Fibroblast of lung (primary cell): ENCODE data around the gene HMX1. TPM values are rescaled to one million over a fixed set of nuclear protein-coding genes. Genes with fewer than 3 reads are reported as not detected.

Experiments
- DNase-seq, 2 donors: peaks; one replicate each; pipeline versions ENCODE4 v3.0.0 to v3.0.0-alpha.2; 2010; ENCODE audit warnings: low read depth in 2 of 2
- H2AFZ ChIP-seq: 2 replicates; pipeline ENCODE4 v1.5.1; 2012; ENCODE audit warnings: low read length, control low read depth, inconsistent platforms
- H3K27ac ChIP-seq: 2 replicates; pipeline ENCODE4 v1.5.1; 2011; ENCODE audit warnings: low read length, control low read depth; ENCODE audit not compliant: insufficient read depth
- H3K27me3 ChIP-seq: 2 replicates; pipeline ENCODE4 v1.5.1; 2011; ENCODE audit warnings: mild to moderate bottlenecking, low read length; ENCODE audit not compliant: control insufficient read depth, insufficient read depth
- H3K36me3 ChIP-seq: 2 replicates; pipeline ENCODE4 v1.5.1; 2011; ENCODE audit warnings: low read length; ENCODE audit not compliant: control insufficient read depth, insufficient read depth
- H3K4me1 ChIP-seq: 2 replicates; pipeline ENCODE4 v1.5.1; 2011; ENCODE audit warnings: low read length; ENCODE audit not compliant: control insufficient read depth, insufficient read depth; ENCODE audit errors: extremely low read depth
- H3K4me2 ChIP-seq: 2 replicates; pipeline ENCODE4 v1.5.1; 2011; ENCODE audit warnings: low read length, control low read depth; ENCODE audit not compliant: insufficient read depth; ENCODE audit errors: extremely low read depth
- H3K4me3 ChIP-seq, 4 experiments: fragments of 200-600 bp in 1 of 4; sonication (generic) in 1 of 4; replicated peaks in 1 of 4; 2 replicates each; pipeline ENCODE4 v1.5.1; 2011 to 2016; ENCODE audit warnings: low read length in 4 of 4, low read depth in 3 of 4, mild to moderate bottlenecking in 3 of 4, control low read depth in 2 of 4, inconsistent platforms in 1 of 4, mixed read lengths in 1 of 4; ENCODE audit not compliant: insufficient read depth in 1 of 4; ENCODE audit errors: control extremely low read depth in 1 of 4
- H3K79me2 ChIP-seq: 2 replicates; pipeline ENCODE4 v1.5.1; 2012; ENCODE audit warnings: mild to moderate bottlenecking, low read length, inconsistent platforms; ENCODE audit not compliant: control insufficient read depth, insufficient read depth
- H3K9ac ChIP-seq: 2 replicates; pipeline ENCODE4 v1.5.1; 2011; ENCODE audit warnings: mild to moderate bottlenecking, low read length, control low read depth; ENCODE audit not compliant: insufficient read depth
- H3K9me3 ChIP-seq: 2 replicates; pipeline ENCODE4 v1.5.1; 2012; ENCODE audit warnings: low read depth, low read length; ENCODE audit not compliant: control insufficient read depth, insufficient read depth
- H4K20me1 ChIP-seq: 2 replicates; pipeline ENCODE4 v1.5.1; 2011; ENCODE audit warnings: low read length; ENCODE audit not compliant: control insufficient read depth, insufficient read depth; ENCODE audit errors: extremely low read depth
- EZH2 ChIP-seq: IDR thresholded peaks from 2 replicates; pipeline ENCODE4 v1.5.1; 2012; ENCODE audit warnings: low read length, control low read depth, mild to moderate bottlenecking; ENCODE audit errors: missing control alignments
- polyA plus RNA-seq, 2 donors: library from polyadenylated mRNA; depleted of rRNA in 1 of 2; stranded (reverse) in 1 of 2; unstranded in 1 of 2; fragments of >200 nt; gene quantifications; 2 replicates each; pipeline ENCODE4 v1.2.1, GENCODE V29; 2011 to 2012; ENCODE audit warnings: missing spikeins in 1 of 2
- total RNA-seq: library from RNA; depleted of rRNA; stranded (reverse); fragments of >200 nt; gene quantifications from 2 replicates; pipeline ENCODE4 v1.2.1, GENCODE V29; 2014
- TF ChIP-seq, protein P1 (sequence below), 2 donors: IDR thresholded peaks in 1 of 2; conservative IDR thresholded peaks in 1 of 2; 1 replicate in 1 of 2; 2 replicates in 1 of 2; pipeline ENCODE4 v1.5.1; 2011 to 2012; ENCODE audit warnings: low read length in 2 of 2, control low read depth in 1 of 2, inconsistent platforms in 1 of 2, low read depth in 1 of 2, mild to moderate bottlenecking in 1 of 2

The HMX1 gene
- total and polyA plus RNA-seq, 2 donors (not counting 1 experiment from before 2014, with no cell fraction given) = not detected

DNA sequence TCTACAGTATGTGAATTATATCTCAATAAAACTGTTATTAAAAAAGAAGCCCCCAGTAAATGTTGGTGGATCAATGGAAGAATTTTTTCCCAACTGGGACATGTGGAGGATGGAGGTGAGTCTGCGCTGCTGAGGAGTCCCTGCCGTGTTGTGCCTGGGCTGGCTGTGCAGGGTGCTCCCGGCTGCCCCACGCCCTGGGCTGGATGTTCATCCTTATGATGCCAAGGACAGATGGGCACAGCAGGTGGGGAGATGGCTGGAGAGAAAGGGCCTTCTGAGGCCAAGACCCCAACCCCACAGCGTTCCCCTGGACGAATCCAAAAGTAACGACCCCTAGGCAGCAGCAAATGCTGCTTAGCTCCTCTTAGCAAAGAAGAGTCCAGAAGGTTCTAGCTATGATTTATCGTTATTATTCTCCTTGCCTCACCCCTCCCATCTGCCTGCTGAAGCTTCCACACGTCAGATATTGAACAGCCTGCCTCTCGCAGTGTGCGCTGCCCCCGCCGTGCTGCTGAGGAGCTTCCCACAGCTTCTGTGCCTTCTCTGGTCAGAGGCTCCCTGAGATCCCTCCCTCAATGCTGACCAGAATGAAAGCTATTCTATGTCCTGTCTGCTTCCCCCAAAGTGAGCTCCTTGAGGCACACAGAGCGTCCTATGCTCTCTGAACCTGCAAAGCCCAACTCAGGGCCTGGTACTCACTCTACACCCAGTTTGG lies 26.5 kb downstream of the HMX1 start:
- TF ChIP-seq EZH2 = no peak
- TF ChIP-seq, protein P1, sequence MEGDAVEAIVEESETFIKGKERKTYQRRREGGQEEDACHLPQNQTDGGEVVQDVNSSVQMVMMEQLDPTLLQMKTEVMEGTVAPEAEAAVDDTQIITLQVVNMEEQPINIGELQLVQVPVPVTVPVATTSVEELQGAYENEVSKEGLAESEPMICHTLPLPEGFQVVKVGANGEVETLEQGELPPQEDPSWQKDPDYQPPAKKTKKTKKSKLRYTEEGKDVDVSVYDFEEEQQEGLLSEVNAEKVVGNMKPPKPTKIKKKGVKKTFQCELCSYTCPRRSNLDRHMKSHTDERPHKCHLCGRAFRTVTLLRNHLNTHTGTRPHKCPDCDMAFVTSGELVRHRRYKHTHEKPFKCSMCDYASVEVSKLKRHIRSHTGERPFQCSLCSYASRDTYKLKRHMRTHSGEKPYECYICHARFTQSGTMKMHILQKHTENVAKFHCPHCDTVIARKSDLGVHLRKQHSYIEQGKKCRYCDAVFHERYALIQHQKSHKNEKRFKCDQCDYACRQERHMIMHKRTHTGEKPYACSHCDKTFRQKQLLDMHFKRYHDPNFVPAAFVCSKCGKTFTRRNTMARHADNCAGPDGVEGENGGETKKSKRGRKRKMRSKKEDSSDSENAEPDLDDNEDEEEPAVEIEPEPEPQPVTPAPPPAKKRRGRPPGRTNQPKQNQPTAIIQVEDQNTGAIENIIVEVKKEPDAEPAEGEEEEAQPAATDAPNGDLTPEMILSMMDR (conservative IDR thresholded peaks at IDR 0.05 in 1 of 2, IDR thresholded peaks at IDR 0.05 in 1 of 2; ENCODE audit: low read depth in 1 of 2, low read length in 2 of 2) = no peak
- Histone ChIP-seq H3K4me2 (no peak overlapping the region), H3K4me1 (no peaks in the 10 kb centered on the region), H3K27me3 (no peaks in the 10 kb centered on the region), H2AFZ (no peak overlapping the region), H3K36me3 (no peaks in the 10 kb centered on the region), H3K79me2 (no peaks in the 10 kb centered on the region), H3K27ac (no peak overlapping the region), H4K20me1 (no peaks in the 10 kb centered on the region), H3K9me3 (no peaks in the 10 kb centered on the region), H3K4me3 (no peak overlapping the region), H3K9ac (no peak overlapping the region)
- DNase-seq = no peak

DNA sequence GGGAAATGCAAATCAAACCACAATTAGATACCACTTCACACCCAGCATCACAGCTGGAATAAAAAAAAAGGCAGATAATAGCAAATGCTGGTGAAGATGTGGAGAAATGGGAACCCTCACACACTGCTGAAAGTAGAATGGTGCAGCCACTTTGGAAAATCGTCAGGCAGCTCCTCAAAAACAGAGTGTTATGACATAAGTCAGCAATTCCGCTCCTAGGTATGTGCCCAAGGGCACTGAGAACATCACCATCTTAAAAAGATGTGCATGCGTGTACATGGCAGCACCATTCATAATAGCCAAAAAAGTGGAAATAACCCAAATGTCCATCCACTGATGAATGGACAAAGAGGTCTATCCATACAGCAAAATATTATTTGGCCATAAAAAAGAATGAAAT lies 28.0 kb downstream of the HMX1 start:
- TF ChIP-seq EZH2 = no peak
- TF ChIP-seq, protein P1 (conservative IDR thresholded peaks at IDR 0.05 in 1 of 2, IDR thresholded peaks at IDR 0.05 in 1 of 2; ENCODE audit: low read depth in 1 of 2, low read length in 2 of 2) = no peak
- Histone ChIP-seq H3K79me2 (no peaks in the 10 kb centered on the region), H3K4me3 (no peak overlapping the region), H2AFZ (no peak overlapping the region), H3K36me3 (no peaks in the 10 kb centered on the region), H3K27ac (no peak overlapping the region), H3K4me1 (no peaks in the 10 kb centered on the region), H4K20me1 (no peaks in the 10 kb centered on the region), H3K27me3 (no peaks in the 10 kb centered on the region), H3K9me3 (no peaks in the 10 kb centered on the region), H3K4me2 (no peak overlapping the region), H3K9ac (no peak overlapping the region)
- no peak for DNase-seq

DNA sequence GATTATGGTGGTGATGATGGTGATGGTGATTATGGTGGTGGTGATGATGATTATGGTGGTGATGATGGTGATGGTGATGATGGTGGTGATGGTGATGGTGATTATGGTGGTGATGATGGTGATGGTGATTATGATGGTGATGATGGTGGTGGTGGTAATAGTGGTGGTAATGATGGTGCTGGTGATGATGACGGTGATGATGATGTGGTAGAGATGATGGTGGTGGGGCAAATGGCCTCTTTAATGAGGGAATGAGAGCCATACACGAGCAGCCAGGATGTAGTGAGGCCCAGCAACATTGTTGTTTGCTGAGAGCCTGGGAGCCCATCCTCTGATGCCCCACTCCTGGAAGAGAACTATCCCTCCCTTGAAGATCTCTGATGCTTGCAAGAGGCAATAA lies 29.0 kb downstream of the HMX1 start:
- TF ChIP-seq EZH2 = no peak
- TF ChIP-seq, protein P1 (conservative IDR thresholded peaks at IDR 0.05 in 1 of 2, IDR thresholded peaks at IDR 0.05 in 1 of 2; ENCODE audit: low read depth in 1 of 2, low read length in 2 of 2) = no peak
- Histone ChIP-seq H3K4me1 (no peaks in the 10 kb centered on the region), H2AFZ (no peak overlapping the region), H3K36me3 (no peaks in the 10 kb centered on the region), H3K79me2 (no peaks in the 10 kb centered on the region), H3K9ac (no peak overlapping the region), H3K4me2 (no peak overlapping the region), H3K9me3 (no peaks in the 10 kb centered on the region), H3K27ac (no peak overlapping the region), H4K20me1 (no peaks in the 10 kb centered on the region), H3K27me3 (no peaks in the 10 kb centered on the region), H3K4me3 (no peak overlapping the region)
- no peak for DNase-seq
